CD4-positive, alpha-beta T cell treated with Interleukin-15 for 1 hour (primary cell): ENCODE results near the gene BMERB1.
"Not testable (repeated sequence)": the region's sequence is repeated elsewhere in the genome, so short reads cannot be mapped to it uniquely, and the experiment has no call there.

Experiments
- DNase-seq: peaks from one replicate; pipeline ENCODE4 v3.0.0-alpha.2; 2020

The BMERB1 gene

GRCh38 chr16:15599303-15600070 lies 165.1 kb downstream of the BMERB1 start:
- DNase-seq, result no peak

GRCh38 chr16:15601212-15601879 lies 167.0 kb downstream of the BMERB1 start:
- no peak for DNase-seq

GRCh38 chr16:15602285-15603044 lies 168.1 kb downstream of the BMERB1 start:
- no peak for DNase-seq

- DNase-seq, result no peak
Observed at GRCh38 chr16:15604460-15605440, 170.4 kb downstream of the BMERB1 start.

- DNase-seq, result no peak
Observed at GRCh38 chr16:15605839-15606517, 171.6 kb downstream of the BMERB1 start.

GRCh38 chr16:15606518-15607220 lies 172.3 kb downstream of the BMERB1 start:
- DNase-seq, result no peak

- DNase-seq, result not testable (repeated sequence)
Observed at GRCh38 chr16:15607221-15607699, 172.9 kb downstream of the BMERB1 start.

GRCh38 chr16:15607700-15608396 lies 173.5 kb downstream of the BMERB1 start:
- peak; percentile 41 for DNase-seq

- DNase-seq, result no peak
Observed at GRCh38 chr16:15608398-15609285, 174.3 kb downstream of the BMERB1 start.

- DNase-seq, result no peak
Observed at GRCh38 chr16:15609286-15609649, 174.9 kb downstream of the BMERB1 start.

GRCh38 chr16:15610369-15610871 lies 176.0 kb downstream of the BMERB1 start:
- DNase-seq, result no peak

- DNase-seq, result no peak
Observed at GRCh38 chr16:15611610-15612009, 177.2 kb downstream of the BMERB1 start.

- no peak for DNase-seq
Observed at GRCh38 chr16:15613676-15614075, 179.3 kb downstream of the BMERB1 start.

GRCh38 chr16:15616012-15616411 lies 181.6 kb downstream of the BMERB1 start:
- no peak for DNase-seq

- DNase-seq, result no peak
Observed at GRCh38 chr16:15616475-15617165, 182.2 kb downstream of the BMERB1 start.

- DNase-seq, result no peak
Observed at GRCh38 chr16:15617901-15618300, 183.5 kb downstream of the BMERB1 start.

GRCh38 chr16:15618392-15618791 lies 184.0 kb downstream of the BMERB1 start:
- DNase-seq, result no peak

- DNase-seq, result no peak
Observed at GRCh38 chr16:15620611-15621195, 186.3 kb downstream of the BMERB1 start.
